D721Med (cell line): ENCODE data around the gene PGAM5.

Experiments
- DNase-seq: peaks from one replicate; pipeline ENCODE4 v3.0.0; 2011; ENCODE audit warnings: low spot score; ENCODE audit not compliant: insufficient read length
- FAIRE-seq: peaks from 2 replicates; lab custom pipeline; 2011; peaks lifted over from hg19 to GRCh38; lab: Jason Lieb, UNC
- CTCF ChIP-seq: IDR thresholded peaks from 2 replicates; pipeline ENCODE4 v1.5.1; 2012; ENCODE audit warnings: mild to moderate bottlenecking, control low read depth; ENCODE audit not compliant: insufficient read depth; ENCODE audit errors: missing control alignments

The PGAM5 gene

GRCh38 chr12:132720606-132721345 is 10.1 kb downstream of the PGAM5 start:
- DNase-seq (no peak), FAIRE-seq (no peak)
- TF ChIP-seq CTCF = no peak

DNA sequence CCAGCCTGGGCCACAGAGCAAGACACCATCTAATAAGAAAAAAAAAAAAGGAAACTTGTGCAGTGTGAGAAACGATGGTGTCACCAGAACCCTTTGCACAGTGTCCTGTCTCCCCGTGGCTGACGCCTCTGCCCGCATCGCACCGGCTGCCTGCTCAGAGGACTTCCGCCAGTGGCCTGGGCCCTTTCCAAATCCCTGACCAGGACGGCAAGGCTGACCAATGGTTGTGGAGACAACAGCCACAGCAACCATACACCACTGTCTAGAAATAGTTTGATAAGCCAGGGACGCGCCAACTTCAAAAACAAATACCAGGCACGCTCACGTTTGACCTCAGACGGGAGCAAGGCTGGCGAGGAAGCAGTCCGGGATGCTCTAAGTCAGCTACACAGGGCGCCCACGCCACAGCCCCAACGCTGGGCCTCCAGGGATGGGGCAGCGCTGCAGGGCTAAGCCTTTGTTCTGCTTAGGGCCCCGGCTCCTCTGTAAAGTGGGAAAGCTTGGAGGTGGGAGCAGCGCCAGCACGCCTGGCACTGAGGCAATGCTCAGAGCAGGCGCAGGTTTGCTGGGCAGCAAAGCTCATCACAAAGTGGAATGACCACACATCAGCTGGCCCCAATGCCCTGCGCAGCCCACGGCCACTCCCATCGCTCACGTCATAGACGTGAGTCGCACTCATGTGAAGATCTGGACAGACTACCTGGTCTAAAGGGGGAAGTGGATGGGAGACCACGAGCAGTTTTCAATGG is 12.5 kb downstream of the PGAM5 start:
- no peak for FAIRE-seq
- no peak for TF ChIP-seq CTCF
- DNase-seq = no peak

DNA sequence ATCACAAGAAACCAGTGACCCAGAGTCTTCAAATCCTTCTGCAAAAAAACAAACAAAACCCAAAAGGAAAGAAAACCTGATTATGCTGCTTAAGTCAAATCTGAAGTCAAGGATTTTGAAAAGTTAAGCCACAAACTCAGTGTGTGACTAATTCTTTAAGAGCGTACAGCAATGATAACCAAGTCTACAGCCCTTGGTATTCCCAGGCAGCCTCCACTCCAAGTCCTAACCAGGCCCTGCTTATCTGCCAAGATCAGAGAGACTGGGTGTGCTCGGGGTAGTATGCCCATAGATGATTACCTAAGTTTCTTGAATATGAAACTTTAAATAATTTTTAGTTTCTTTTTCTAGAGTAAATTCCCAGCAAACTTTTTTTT is 13.1 kb downstream of the PGAM5 start:
- DNase-seq = no peak
- FAIRE-seq = no peak
- TF ChIP-seq CTCF = no peak

DNA sequence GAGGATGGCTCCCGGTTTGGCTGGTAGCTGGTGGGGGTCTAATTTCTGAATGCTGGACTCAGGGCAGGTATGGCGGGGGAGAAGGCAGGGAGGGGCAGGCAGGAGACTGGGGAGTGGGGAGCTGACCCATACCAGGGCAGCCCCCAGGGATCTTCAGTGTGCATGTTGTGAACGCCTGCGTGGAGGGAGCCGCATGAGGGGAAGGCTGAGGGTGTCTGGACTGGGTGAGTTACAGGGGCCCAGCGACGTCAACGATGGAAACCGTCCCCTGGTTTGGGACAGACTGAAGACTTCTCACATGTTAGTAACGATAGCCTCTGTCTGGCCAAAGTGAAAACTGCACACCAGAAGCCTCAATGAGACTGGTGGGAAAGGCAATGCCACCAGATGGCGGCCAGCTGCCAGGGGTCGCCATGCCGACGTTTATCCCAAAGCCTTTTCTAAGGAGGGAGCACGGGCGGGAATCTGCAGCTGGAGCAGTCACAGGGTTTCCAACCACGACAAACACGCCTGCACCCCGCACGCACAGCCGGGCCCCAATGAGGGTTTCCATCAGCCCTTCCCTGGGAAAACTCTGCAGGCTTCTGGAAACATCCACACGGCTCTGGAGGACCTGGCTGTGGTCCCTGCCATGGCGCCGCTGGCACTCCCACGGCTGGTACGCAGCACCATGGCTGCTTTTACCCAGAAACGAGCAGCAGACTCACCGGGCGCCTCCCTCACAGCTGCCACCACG is 14.0 kb downstream of the PGAM5 start:
- no peak for TF ChIP-seq CTCF
- FAIRE-seq = no peak
- peak; percentile 82 for DNase-seq

GRCh38 chr12:132726386-132726785 is 15.7 kb downstream of the PGAM5 start:
- TF ChIP-seq CTCF = no peak
- DNase-seq (no peak), FAIRE-seq (no peak)

- no peak for DNase-seq
- no peak for TF ChIP-seq CTCF
These were observed 16.6 kb downstream of the PGAM5 start for GRCh38 chr12:132727091-132727794.

More at GRCh38 chr12:132727091-132727794, 16.6 kb downstream of the PGAM5 start:
- FAIRE-seq = no peak
